LoVo (cell line): ENCODE results near the gene RAI1.

Experiments
- DNase-seq: peaks from one replicate; pipeline ENCODE4 v3.0.0-alpha.2; 2016; ENCODE audit warnings: low spot score

RAI1 gene

GRCh38 chr17:17714879-17715278 lies 33.6 kb downstream of the RAI1 start:
- DNase-seq = no peak

- DNase-seq = no peak
Observed at GRCh38 chr17:17716837-17717523, 35.7 kb downstream of the RAI1 start.

- DNase-seq = no peak
Observed at GRCh38 chr17:17718251-17718650, 37.0 kb downstream of the RAI1 start.

- no peak for DNase-seq
Observed at GRCh38 chr17:17719199-17719940, 38.1 kb downstream of the RAI1 start.

GRCh38 chr17:17719966-17720543 lies 38.8 kb downstream of the RAI1 start:
- no peak for DNase-seq

- no peak for DNase-seq
Observed at GRCh38 chr17:17721140-17721668, 39.9 kb downstream of the RAI1 start.

GRCh38 chr17:17722081-17722905 lies 41.0 kb downstream of the RAI1 start:
- DNase-seq = no peak

GRCh38 chr17:17722906-17723353 lies 41.7 kb downstream of the RAI1 start:
- DNase-seq = no peak

GRCh38 chr17:17723354-17724261 lies 42.4 kb downstream of the RAI1 start:
- no peak for DNase-seq

GRCh38 chr17:17724307-17725010 lies 43.2 kb downstream of the RAI1 start:
- no peak for DNase-seq

GRCh38 chr17:17725011-17725751 lies 43.9 kb downstream of the RAI1 start:
- no peak for DNase-seq

- DNase-seq = no peak
Observed at GRCh38 chr17:17725752-17726457, 44.6 kb downstream of the RAI1 start.

GRCh38 chr17:17726458-17727060 lies 45.3 kb downstream of the RAI1 start:
- no peak for DNase-seq

GRCh38 chr17:17727111-17727659 lies 45.9 kb downstream of the RAI1 start:
- DNase-seq = no peak

GRCh38 chr17:17728146-17728545 lies 46.9 kb downstream of the RAI1 start:
- no peak for DNase-seq

GRCh38 chr17:17728550-17729251 lies 47.4 kb downstream of the RAI1 start:
- DNase-seq = peak; percentile 22

GRCh38 chr17:17729620-17730249 lies 48.5 kb downstream of the RAI1 start:
- DNase-seq = no peak
